GM12878 (cell line): ENCODE measurements around the gene PPEF1. TPM values are rescaled to one million over a fixed set of nuclear protein-coding genes. Genes with fewer than 3 reads are reported as not detected.

Source experiments
- ATAC-seq: fragments of 200-7000 bp; cut with Tn5 transposase; 3 replicates; pipeline ENCODE4 v1.9.1; 2020; ENCODE audit warnings: mild to moderate bottlenecking, moderate library complexity
- BruUV-seq: library from RNA; stranded (reverse); fragments of 400-500 nt; replicated peaks from 2 replicates; lab custom pipeline; 2021; lab: Mats Ljungman, UMichigan
- CTCF ChIA-PET: fragments of 300-600 bp; sonication (Branson Sonifier 250); formaldehyde crosslinking; extraction: SDS; loops from one replicate; lab custom pipeline; 2021; ENCODE audit warnings: inconsistent platforms; lab: Yijun Ruan, JAX
- POLR2A ChIA-PET: fragments of 350-600 bp; formaldehyde crosslinking; extraction: SDS; loops from one replicate; lab custom pipeline; 2021; ENCODE audit warnings: inconsistent platforms; lab: Charles Lee
- RAD21 ChIA-PET: fragments of 300-600 bp; sonication (Branson Sonifier 250); formaldehyde crosslinking; loops from one replicate; lab custom pipeline; 2023; ENCODE audit warnings: antibody characterized with exemption; ENCODE audit not compliant: unreplicated experiment; lab: Charles Lee
- SMC1A ChIA-PET: fragments of 300-600 bp; sonication (Branson Sonifier 250); formaldehyde crosslinking; loops from one replicate; lab custom pipeline; 2023; ENCODE audit not compliant: unreplicated experiment, uncharacterized antibody; lab: Charles Lee
- DNase-seq: peaks from one replicate; pipeline ENCODE4 v3.0.0-alpha.2; 2011; ENCODE audit warnings: low read depth, low spot score
- FAIRE-seq: peaks from 3 replicates; lab custom pipeline; 2011; peaks lifted over from hg19 to GRCh38; lab: Jason Lieb, UNC
- H2AFZ ChIP-seq: 2 replicates; pipeline ENCODE4 v1.6.0; 2011; ENCODE audit warnings: low read depth, low read length, control low read depth; ENCODE audit not compliant: control insufficient read depth
- H3K27ac ChIP-seq: 2 replicates; pipeline ENCODE4 v1.5.1; 2011; ENCODE audit warnings: control low read depth; ENCODE audit not compliant: control insufficient read depth, insufficient read depth
- H3K27me3 ChIP-seq, 2 experiments: replicated peaks in 1 of 2; 2 replicates each; pipeline versions ENCODE4 v1.6.0 to v1.6.1; 2011; ENCODE audit warnings: low read length in 1 of 2; ENCODE audit not compliant: control insufficient read depth in 2 of 2, insufficient read depth in 2 of 2
- H3K36me3 ChIP-seq, 2 experiments: 2 replicates each; pipeline ENCODE4 v1.5.1; 2011; ENCODE audit warnings: low read length in 1 of 2; ENCODE audit not compliant: control insufficient read depth in 2 of 2, insufficient read depth in 2 of 2
- H3K4me1 ChIP-seq: 2 replicates; pipeline ENCODE4 v1.6.1; 2011; ENCODE audit warnings: mild to moderate bottlenecking, low read length, moderate library complexity, mixed read lengths; ENCODE audit not compliant: control insufficient read depth, insufficient read depth
- H3K4me2 ChIP-seq: 2 replicates; pipeline ENCODE4 v1.6.0; 2011; ENCODE audit warnings: control low read depth; ENCODE audit not compliant: control insufficient read depth, insufficient read depth
- H3K4me3 ChIP-seq: fragments of 200-600 bp; sonication (generic); 2 replicates; pipeline ENCODE4 v1.5.1; 2016
- H3K79me2 ChIP-seq: 2 replicates; pipeline ENCODE4 v1.6.0; 2011; ENCODE audit warnings: low read length; ENCODE audit not compliant: control insufficient read depth, insufficient read depth
- H3K9ac ChIP-seq: 2 replicates; pipeline ENCODE4 v1.8.0; 2011; ENCODE audit warnings: low read length, control low read depth, mixed read lengths; ENCODE audit not compliant: control insufficient read depth, insufficient read depth
- H3K9me3 ChIP-seq: replicated peaks from 3 replicates; pipeline ENCODE4 v1.5.1; 2011; ENCODE audit warnings: mild to moderate bottlenecking, low read length; ENCODE audit not compliant: control insufficient read depth, insufficient read depth
- H4K20me1 ChIP-seq: 2 replicates; pipeline ENCODE4 v1.6.0; 2011; ENCODE audit not compliant: control insufficient read depth, insufficient read depth
- ATF3 ChIP-seq: IDR thresholded peaks from 2 replicates; pipeline ENCODE4 v1.6.1; 2011; ENCODE audit warnings: low read depth, mild to moderate bottlenecking, low read length, moderate library complexity, borderline replicate concordance; ENCODE audit errors: extremely low read depth
- CHD4 ChIP-seq: fragments of 200-600 bp; sonication (generic); IDR thresholded peaks from 2 replicates; pipeline ENCODE4 v1.6.1; 2016; ENCODE audit warnings: mild to moderate bottlenecking
- HDAC6 ChIP-seq: fragments of 200-600 bp; sonication (generic); IDR thresholded peaks from one replicate; pipeline ENCODE4 v1.8.0; 2017; ENCODE audit warnings: antibody characterized with exemption; ENCODE audit not compliant: unreplicated experiment
- IRF3 ChIP-seq: fragments of 450-650 bp; IDR thresholded peaks from 2 replicates; pipeline ENCODE4 v1.6.1; 2014; ENCODE audit warnings: mild to moderate bottlenecking
- KDM1A ChIP-seq: fragments of 200-600 bp; sonication (generic); IDR thresholded peaks from 2 replicates; pipeline ENCODE4 v1.6.1; 2016; ENCODE audit warnings: borderline replicate concordance
- NR2C1 ChIP-seq: fragments of 450-650 bp; IDR thresholded peaks from 2 replicates; pipeline ENCODE4 v1.6.1; 2017; ENCODE audit warnings: antibody characterized with exemption, mild to moderate bottlenecking, moderate library complexity
- PAX8 ChIP-seq: fragments of 450-650 bp; IDR thresholded peaks from 2 replicates; pipeline ENCODE4 v1.6.1; 2017; ENCODE audit warnings: mild to moderate bottlenecking, moderate library complexity
- RELB ChIP-seq: fragments of 450-650 bp; IDR thresholded peaks from 2 replicates; pipeline ENCODE4 v1.6.1; 2017; ENCODE audit warnings: low read depth, mild to moderate bottlenecking, moderate library complexity
- SIN3A ChIP-seq: IDR thresholded peaks from 2 replicates; pipeline ENCODE4 v1.6.1; 2012; ENCODE audit warnings: low read depth, low read length, improper control_type of control experiment
- SRF ChIP-seq, 2 experiments: IDR thresholded peaks; 2 replicates each; pipeline ENCODE4 v1.6.1; 2011; ENCODE audit warnings: low read depth in 2 of 2, low read length in 2 of 2, mild to moderate bottlenecking in 1 of 2, moderate library complexity in 1 of 2
- SUPT20H ChIP-seq: IDR thresholded peaks from 2 replicates; pipeline ENCODE4 v1.6.1; 2011; ENCODE audit warnings: low read depth, mild to moderate bottlenecking, low read length, moderate library complexity, borderline replicate concordance; ENCODE audit not compliant: control insufficient read depth
- TAF1 ChIP-seq: IDR thresholded peaks from 2 replicates; pipeline ENCODE4 v1.6.1; 2011; ENCODE audit warnings: mild to moderate bottlenecking, low read depth, low read length, borderline replicate concordance
- USF1 ChIP-seq: IDR thresholded peaks from 2 replicates; pipeline ENCODE4 v1.6.1; 2011; ENCODE audit warnings: borderline replicate concordance, low read depth, mild to moderate bottlenecking, moderate library complexity, mixed read lengths, low read length; ENCODE audit not compliant: insufficient read depth; ENCODE audit errors: extremely low read length
- WRNIP1 ChIP-seq: IDR thresholded peaks from 2 replicates; pipeline ENCODE4 v1.6.1; 2011; ENCODE audit warnings: low read depth, low read length, improper control_type of control experiment, borderline replicate concordance
- ZBTB33 ChIP-seq: fragments of 450-650 bp; IDR thresholded peaks from 2 replicates; pipeline ENCODE4 v1.6.1; 2017; ENCODE audit warnings: mild to moderate bottlenecking
- WGBS: methylation state at CpG from one replicate; pipeline ENCODE4 v1.1.6; 2016; ENCODE audit warnings: low lambda C conversion rate; ENCODE audit not compliant: insufficient replicate concordance, insufficient coverage; ENCODE audit errors: missing lambda C conversion rate; 5-methylcytosine and 5-hydroxymethylcytosine counted together
- in situ Hi-C: fragments of 300-500 bp; cut with MboI; formaldehyde crosslinking; loops from 9 replicates; pipeline ENCODE4 v1.14.3; 2018; ENCODE audit warnings: mixed read lengths
- intact Hi-C: fragments of 100-400 bp; cut with micrococcal nuclease; formaldehyde crosslinking; loops from one replicate; pipeline ENCODE4 v1.14.2; 2022; ENCODE audit not compliant: unreplicated experiment
- polyA plus RNA-seq, 11 experiments: library from polyadenylated mRNA; depleted of rRNA in 4 of 11; unstranded in 6 of 11; stranded (reverse) in 5 of 11; fragments of >200 nt; fragmentation: Nextera tagmentation in 4 of 11; fragmentation: Illumina TruSeq in 1 of 11; extraction: Ambion mirVana in 4 of 11; extraction: Trizol in 1 of 11; gene quantifications; 1 replicate in 1 of 11; 2 replicates in 10 of 11; pipeline versions ENCODE4 v1.2.1 to v1.2.3, GENCODE V29; 2011 to 2016; ENCODE audit warnings: inconsistent platforms in 2 of 11, missing spikeins in 2 of 11, low read depth in 1 of 11
- total RNA-seq, 4 experiments: library from RNA; depleted of rRNA in 3 of 4; stranded (reverse); fragments of >200 nt in 3 of 4; fragmentation: Illumina TruSeq in 1 of 4; extraction: Trizol in 1 of 4; gene quantifications; 2 replicates each; pipeline versions ENCODE4 v1.2.1 to v1.2.3, GENCODE V29; 2013 to 2021

The PPEF1 gene
- total and polyA plus RNA-seq, 10 of the 15 experiments (the other 5 are each of a cell fraction or from before 2014, with no cell fraction given), result 0.24 to 2.2 (median 0.50) TPM

- TF ChIP-seq NR2C1 (no peak), TAF1 (no peak)
These were observed 39.2 kb upstream of the PPEF1 start (continued) for GRCh38 chrX:18668071-18668835.

- DNase-seq (no peak), ATAC-seq (no peak), FAIRE-seq (no peak)
- Histone ChIP-seq H3K9ac (no peak within 1 kb of the TSS), H3K27me3 (no peaks in the 10 kb centered on the region), H3K79me2 (no peaks in the 10 kb centered on the region), H3K4me2 (no peak within 1 kb of the TSS), H3K9me3 (no peaks in the 10 kb centered on the region), H3K36me3 (no peaks in the 10 kb centered on the region), H3K4me1 (peaks cover 6% of the 10 kb centered on the region), H3K4me3 (no peak within 1 kb of the TSS), H3K27ac (no peak within 1 kb of the TSS), H4K20me1 (no peaks in the 10 kb centered on the region), H2AFZ (no peak within 1 kb of the TSS)
- in situ Hi-C loops (loop anchor here (10.0 kb wide), 1 partner anchor 673 kb away; the partner anchor contains the start of gene PDHA1), intact Hi-C loops (loop anchor here (5.0 to 10.0 kb wide), 3 partner anchors 247 to 663 kb away; partner anchors contain the start of genes CDKL5 and PHKA2)
- ChIA-PET RAD21 (no interaction called here), SMC1A (no interaction called here), POLR2A (no interaction called here), CTCF (no interaction called here)
- BruUV-seq, result no TSS peak
- 79% methylated on average over 7 of the region's 10 CpGs for WGBS
- no peak for TF ChIP-seq IRF3
- no peak for TF ChIP-seq HDAC6
- TF ChIP-seq RELB, result no peak
- TF ChIP-seq USF1, result no peak
- no peak for TF ChIP-seq PAX8
- no peak for TF ChIP-seq WRNIP1
- TF ChIP-seq ATF3, result no peak
- no peak for TF ChIP-seq ZBTB33
- no peak for TF ChIP-seq SUPT20H
- TF ChIP-seq KDM1A, result no peak
- no peak for TF ChIP-seq CHD4
- no peak for TF ChIP-seq SRF (IDR thresholded peaks at IDR 0.05; ENCODE audit: low read depth in 2 of 2, low read length in 2 of 2)
- TF ChIP-seq SIN3A, result no peak
These were observed 35.4 kb upstream of the PPEF1 start, which contains the start of gene RS1 for GRCh38 chrX:18672008-18672407. RS1 (minus strand) TSS chrX:18672108; CDS start chrX:18672068, 40 bp downstream.
